HG03135 (cell line): ENCODE data around the gene MCC.

Experiments
- ATAC-seq: cut with Tn5 transposase; IDR thresholded peaks from one replicate; pipeline ENCODE4 v1.9.1; 2021; ENCODE audit warnings: mild to moderate bottlenecking, moderate library complexity; ENCODE audit not compliant: unreplicated experiment

MCC gene

GRCh38 chr5:113255105-113255504, 233.1 kb downstream of the MCC start:
- no peak for ATAC-seq

- ATAC-seq, result no peak
Measured at GRCh38 chr5:113253037-113253436, 235.2 kb downstream of the MCC start.

GRCh38 chr5:113252066-113252465, 236.2 kb downstream of the MCC start:
- ATAC-seq, result no peak

- no peak for ATAC-seq
Measured at GRCh38 chr5:113250341-113250953, 237.8 kb downstream of the MCC start.

GRCh38 chr5:113249206-113249605, 239.0 kb downstream of the MCC start:
- ATAC-seq, result no peak

GRCh38 chr5:113246361-113246870, 241.8 kb downstream of the MCC start:
- no peak for ATAC-seq

GRCh38 chr5:113245427-113246225, 242.6 kb downstream of the MCC start:
- ATAC-seq, result no peak

- ATAC-seq, result no peak
Measured at GRCh38 chr5:113244966-113245365, 243.3 kb downstream of the MCC start.

GRCh38 chr5:113243349-113243664, 244.9 kb downstream of the MCC start:
- ATAC-seq, result no peak

GRCh38 chr5:113242481-113243348, 245.5 kb downstream of the MCC start:
- no peak for ATAC-seq

- ATAC-seq, result no peak
Measured at GRCh38 chr5:113240951-113241726, 247.1 kb downstream of the MCC start.

GRCh38 chr5:113240032-113240431, 248.2 kb downstream of the MCC start:
- ATAC-seq, result no peak

GRCh38 chr5:113237893-113238292, 250.4 kb downstream of the MCC start:
- ATAC-seq, result no peak

GRCh38 chr5:113236536-113237288, 251.5 kb downstream of the MCC start:
- no peak for ATAC-seq

- no peak for ATAC-seq
Measured at GRCh38 chr5:113235884-113236283, 252.4 kb downstream of the MCC start.

- no peak for ATAC-seq
Measured at GRCh38 chr5:113234546-113234945, 253.7 kb downstream of the MCC start.

GRCh38 chr5:113233606-113234005, 254.6 kb downstream of the MCC start:
- no peak for ATAC-seq

GRCh38 chr5:113232667-113233066, 255.6 kb downstream of the MCC start:
- ATAC-seq, result no peak

- ATAC-seq, result no peak
Measured at GRCh38 chr5:113232221-113232620, 256.0 kb downstream of the MCC start.

- no peak for ATAC-seq
Measured at GRCh38 chr5:113231653-113232000, 256.6 kb downstream of the MCC start.
